Measurements from ENCODE around the gene SCRN3. TPM values are rescaled to one million over a fixed set of nuclear protein-coding genes. Genes with fewer than 3 reads are reported as not detected.
"Not testable (repeated sequence)": the region's sequence is repeated elsewhere in the genome, so short reads cannot be mapped to it uniquely, and the experiment has no call there.

The SCRN3 gene
- total RNA-seq, 1 donor from 2014 or later = 20.0 TPM

- peak; percentile 41 for ATAC-seq
- H3K9me3 ChIP-seq = no peaks in the 10 kb centered on the region
- DNase-seq = no peak
- H3K27ac ChIP-seq = peak overlapping the region; percentile 91
- H3K4me3 ChIP-seq = peak overlapping the region; percentile 76
- H3K36me3 ChIP-seq = peaks cover 11% of the 10 kb centered on the region
- intact Hi-C loops (cut with DNase I) = no loop called here
- no peak for TF ChIP-seq CTCF (IDR thresholded peaks at IDR 0.05)
- H3K27me3 ChIP-seq = no peaks in the 10 kb centered on the region
- peaks cover 19% of the 10 kb centered on the region for H3K4me1 ChIP-seq
Measured at GRCh38 chr2:174395969-174396630, 570 bp downstream of the SCRN3 start.

- DNase-seq = no peak
- no peak for ATAC-seq
- Histone ChIP-seq H3K9me3 (no peaks in the 10 kb centered on the region), H3K4me3 (no peak overlapping the region), H3K36me3 (peaks cover 22% of the 10 kb centered on the region), H3K27me3 (no peaks in the 10 kb centered on the region), H3K27ac (no peak overlapping the region), H3K4me1 (peaks cover 18% of the 10 kb centered on the region)
- TF ChIP-seq CTCF (IDR thresholded peaks at IDR 0.05) = no peak
- intact Hi-C loops (cut with DNase I) = no loop called here
Measured at GRCh38 chr2:174397773-174398172, 2.2 kb downstream of the SCRN3 start.

GRCh38 chr2:174399171-174399570 lies 3.6 kb downstream of the SCRN3 start:
- TF ChIP-seq CTCF (IDR thresholded peaks at IDR 0.05) = no peak
- DNase-seq (no peak), ATAC-seq (no peak)
- H3K27me3 ChIP-seq = no peaks in the 10 kb centered on the region
- H3K4me1 ChIP-seq = peaks cover 4% of the 10 kb centered on the region
- peaks cover 33% of the 10 kb centered on the region for H3K36me3 ChIP-seq
- H3K27ac ChIP-seq = no peak overlapping the region
- no peak overlapping the region for H3K4me3 ChIP-seq
- intact Hi-C loops (cut with DNase I) = no loop called here
- no peaks in the 10 kb centered on the region for H3K9me3 ChIP-seq

- H3K4me1 ChIP-seq = no peaks in the 10 kb centered on the region
- H3K27ac ChIP-seq = no peak overlapping the region
- ATAC-seq = no peak
Measured at GRCh38 chr2:174400853-174401252, 5.3 kb downstream of the SCRN3 start.

GRCh38 chr2:174403628-174404027 lies 8.1 kb downstream of the SCRN3 start:
- peaks cover 34% of the 10 kb centered on the region for H3K36me3 ChIP-seq
- DNase-seq (no peak), ATAC-seq (no peak)
- H3K27me3 ChIP-seq = no peaks in the 10 kb centered on the region
- no peak overlapping the region for H3K4me3 ChIP-seq
- H3K9me3 ChIP-seq = no peaks in the 10 kb centered on the region
- no peak overlapping the region for H3K27ac ChIP-seq
- TF ChIP-seq CTCF (IDR thresholded peaks at IDR 0.05) = no peak
- H3K4me1 ChIP-seq = no peaks in the 10 kb centered on the region
- intact Hi-C loops (cut with DNase I) = no loop called here

More at GRCh38 chr2:174400853-174401252, 5.3 kb downstream of the SCRN3 start:
- no peak for TF ChIP-seq CTCF (IDR thresholded peaks at IDR 0.05)
- intact Hi-C loops (cut with DNase I) = no loop called here
- Histone ChIP-seq H3K4me3 (no peak overlapping the region), H3K36me3 (peaks cover 34% of the 10 kb centered on the region), H3K9me3 (no peaks in the 10 kb centered on the region), H3K27me3 (no peaks in the 10 kb centered on the region)
- no peak for DNase-seq

GRCh38 chr2:174410039-174410438 lies 14.5 kb downstream of the SCRN3 start:
- intact Hi-C loops (cut with DNase I); H3K27ac ChIP-seq; DNase-seq; ATAC-seq; H3K4me1 ChIP-seq; H3K36me3 ChIP-seq; H3K9me3 ChIP-seq; H3K27me3 ChIP-seq: not testable (repeated sequence)
- H3K4me3 ChIP-seq = peak overlapping the region; percentile 21

All from upper lobe of right lung (tissue), 1 donor.